NCI-H2029 treated with DMSO at 0.1 percent for 48 hours (cell line): ENCODE results near the gene SHISAL1.
"Not testable (repeated sequence)": the region's sequence is repeated elsewhere in the genome, so short reads cannot be mapped to it uniquely, and the experiment has no call there.

ENCODE experiments used
- DNase-seq: peaks from one replicate; lab custom pipeline; 2025; lab: John Stamatoyannopoulos, UW

SHISAL1 gene

DNA sequence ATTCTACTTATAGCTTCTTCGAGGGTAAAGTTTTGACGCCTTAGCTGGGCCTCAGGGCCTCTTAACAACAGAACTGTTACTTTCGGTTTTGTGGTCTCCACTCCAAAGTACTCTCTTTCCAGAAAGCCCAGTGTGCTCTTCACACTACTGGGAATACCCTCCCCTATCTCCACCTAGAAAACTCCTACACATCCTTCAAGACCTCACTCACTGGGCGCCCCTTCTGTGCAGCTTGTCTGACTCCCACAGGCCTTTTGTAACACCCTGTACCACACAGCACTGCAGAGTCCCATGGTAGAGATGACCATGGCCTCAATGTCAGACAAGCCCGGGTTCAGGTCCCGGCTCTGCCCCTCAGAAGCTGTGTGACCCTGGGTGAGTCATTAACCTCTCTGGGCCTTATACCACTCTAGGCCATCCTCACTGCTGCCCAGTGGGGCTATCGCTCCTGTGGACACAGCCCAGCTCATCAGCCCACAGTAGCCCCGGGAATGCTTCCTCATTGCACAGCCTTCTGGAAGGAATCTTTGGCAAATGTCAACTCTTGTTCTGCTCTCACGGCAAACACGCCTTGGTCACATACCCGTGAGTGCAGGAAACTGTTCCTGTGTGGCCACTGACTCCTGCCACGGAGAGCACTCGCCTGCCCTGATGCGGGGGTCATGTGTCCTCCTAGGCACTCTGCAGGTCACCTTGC is 51.4 kb downstream of the SHISAL1 start:
- no peak for DNase-seq

DNA sequence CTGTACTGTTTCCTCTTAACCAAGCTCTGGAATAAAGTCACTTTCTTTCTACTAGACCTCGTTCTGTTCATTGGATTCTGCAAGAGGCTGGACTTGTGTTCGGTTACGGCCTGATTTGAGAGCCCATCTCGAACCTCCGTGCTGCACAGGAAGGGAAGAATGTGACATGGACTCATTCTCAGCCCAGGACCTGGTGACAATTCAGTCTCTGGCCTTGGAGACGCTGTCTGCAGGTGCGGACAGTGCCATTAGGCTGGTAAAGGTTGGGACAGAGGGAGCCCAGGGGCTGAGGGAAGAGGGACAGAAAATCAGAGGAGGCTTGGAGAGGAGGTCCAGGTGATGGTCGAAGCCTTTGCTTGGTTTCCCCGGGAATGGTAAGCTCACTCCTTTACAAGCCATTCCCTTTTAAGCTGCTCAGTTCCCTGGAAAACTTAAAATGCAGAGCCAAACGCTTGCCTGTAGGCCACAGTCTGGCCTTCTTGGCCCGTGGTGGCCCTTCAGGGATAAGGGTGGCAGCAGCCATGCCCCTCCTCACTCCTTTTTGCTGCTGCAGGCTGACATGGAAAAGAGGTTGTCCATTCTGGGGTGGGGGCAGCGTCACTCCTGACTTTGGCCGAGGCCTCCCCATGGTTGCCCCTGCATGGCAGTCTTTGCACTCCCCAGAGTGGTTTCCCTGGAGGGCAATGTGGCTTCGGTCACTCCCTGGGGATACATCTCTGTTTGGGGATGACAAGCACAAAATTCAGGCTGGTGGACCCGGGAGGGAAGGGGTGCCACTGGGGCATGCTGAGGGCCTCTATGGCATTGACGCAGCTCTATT is 52.3 kb downstream of the SHISAL1 start:
- DNase-seq: no peak

DNA sequence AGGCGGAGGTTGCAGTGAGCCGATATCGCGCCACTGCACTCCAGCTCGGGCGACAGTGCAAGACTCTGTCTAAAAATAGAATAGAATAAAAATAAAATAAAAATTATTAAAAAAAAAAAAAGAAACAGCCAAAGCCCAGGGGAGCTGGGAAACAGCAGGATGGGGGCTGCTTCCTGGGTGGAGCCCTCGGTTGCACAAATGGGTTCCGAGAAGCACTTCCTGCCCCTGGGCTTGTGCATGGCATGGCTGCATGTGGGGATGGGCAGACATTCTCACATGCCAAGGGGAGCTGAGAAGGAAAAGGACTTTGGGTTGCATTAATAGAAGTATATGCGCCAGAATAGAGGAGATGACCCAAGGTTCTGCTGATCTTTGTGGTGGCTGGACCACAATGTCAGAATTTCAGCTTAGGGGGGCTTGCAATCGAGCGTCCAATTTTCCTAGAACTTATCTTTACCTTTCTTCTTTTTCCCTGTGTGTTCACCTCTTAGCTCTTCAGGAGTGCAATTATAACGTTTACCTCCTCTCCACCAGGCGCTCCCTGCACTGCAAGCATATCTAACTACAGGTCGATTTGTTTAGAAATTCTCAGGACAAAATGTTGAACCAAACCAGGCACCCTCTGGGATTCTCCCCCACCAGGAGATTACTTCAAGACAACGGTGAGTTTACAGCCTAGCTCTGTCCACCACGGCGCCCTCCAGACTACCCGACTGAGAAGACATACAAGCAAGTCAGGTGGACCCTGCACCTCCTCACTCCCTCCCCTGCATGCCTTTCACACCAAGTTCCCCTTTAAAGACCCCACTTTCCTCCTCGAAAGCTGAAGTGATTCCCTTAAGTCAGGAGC is 53.2 kb downstream of the SHISAL1 start:
- DNase-seq: no peak

DNA sequence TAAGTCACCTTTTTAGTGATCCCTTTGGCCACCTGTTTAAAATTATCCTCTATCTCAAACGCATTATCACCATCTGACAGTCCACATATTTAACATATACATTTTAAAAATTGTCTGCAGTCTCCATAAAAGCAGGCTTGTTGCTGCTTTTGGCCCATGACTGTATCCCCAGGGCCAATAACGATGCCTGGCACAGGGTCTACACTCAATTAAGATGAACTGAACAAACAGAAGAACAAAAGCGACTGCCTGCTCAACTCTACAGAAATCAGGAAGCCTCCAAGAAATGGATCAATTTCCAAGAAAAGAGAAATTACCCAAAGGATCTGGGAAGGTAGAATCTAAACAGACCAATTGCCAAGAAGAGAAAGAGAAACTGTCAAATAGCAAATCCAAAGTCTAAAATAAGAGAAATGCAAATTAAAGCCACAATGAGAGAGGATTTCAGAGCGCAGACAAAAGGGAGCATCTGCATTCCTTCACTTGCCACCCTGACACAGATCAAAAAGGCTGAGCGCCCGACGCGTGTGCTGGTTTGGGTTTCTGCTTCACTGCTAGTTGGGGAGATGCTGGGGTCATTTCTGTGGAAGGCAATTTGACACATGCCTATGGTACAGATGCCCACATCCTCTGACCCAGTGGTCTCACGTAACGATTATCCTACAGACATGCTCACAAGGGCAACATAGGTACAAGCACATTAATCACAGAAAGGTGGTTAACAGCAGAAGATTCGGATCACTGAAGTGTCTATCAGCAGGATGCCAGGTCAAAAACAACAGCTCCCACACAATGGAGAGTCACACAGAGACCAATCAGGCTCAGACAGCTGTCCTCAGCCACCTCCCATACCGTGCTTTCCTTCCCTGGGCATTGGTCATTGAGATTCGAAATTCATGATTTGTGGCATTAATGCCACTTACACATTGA is 55.9 kb downstream of the SHISAL1 start:
- no peak for DNase-seq

DNA sequence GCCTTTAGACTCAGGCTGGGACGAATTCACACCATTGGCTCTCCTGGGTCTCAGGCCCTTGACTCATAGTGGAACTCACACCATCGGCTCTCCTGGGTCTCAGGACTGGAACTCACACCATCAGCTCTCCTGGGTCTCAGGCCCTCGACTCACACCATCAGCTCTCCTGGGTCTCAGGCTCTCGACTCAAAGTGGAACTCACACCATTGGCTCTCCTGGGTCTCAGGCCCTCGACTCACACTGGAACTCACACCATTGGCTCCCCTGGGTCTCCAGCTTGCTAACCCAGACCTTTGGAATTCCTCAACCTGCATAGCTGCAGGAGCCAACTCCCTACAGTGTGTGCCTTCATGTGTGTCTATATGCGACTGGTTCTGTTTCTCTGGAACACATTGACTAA is 56.7 kb downstream of the SHISAL1 start:
- DNase-seq: no peak

DNA sequence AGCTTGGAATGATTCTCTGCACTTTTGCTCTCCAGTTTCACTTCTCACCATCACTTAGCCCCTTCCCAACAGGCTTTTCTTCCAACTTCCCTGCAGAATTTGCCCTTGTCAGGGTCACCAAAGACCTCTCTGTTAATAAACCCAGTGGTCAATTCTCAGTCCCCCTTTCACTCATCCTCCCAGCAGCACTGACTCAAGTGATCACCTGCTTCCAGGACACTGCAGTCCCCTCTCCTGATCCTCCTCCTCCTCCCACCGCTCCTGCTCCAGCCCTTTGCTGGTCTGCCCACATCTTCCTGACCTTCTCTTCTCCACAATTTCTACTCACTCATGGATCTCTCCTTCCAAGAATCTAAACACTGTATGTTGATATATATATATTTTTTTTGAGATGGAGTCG is 57.9 kb downstream of the SHISAL1 start:
- DNase-seq: no peak

DNA sequence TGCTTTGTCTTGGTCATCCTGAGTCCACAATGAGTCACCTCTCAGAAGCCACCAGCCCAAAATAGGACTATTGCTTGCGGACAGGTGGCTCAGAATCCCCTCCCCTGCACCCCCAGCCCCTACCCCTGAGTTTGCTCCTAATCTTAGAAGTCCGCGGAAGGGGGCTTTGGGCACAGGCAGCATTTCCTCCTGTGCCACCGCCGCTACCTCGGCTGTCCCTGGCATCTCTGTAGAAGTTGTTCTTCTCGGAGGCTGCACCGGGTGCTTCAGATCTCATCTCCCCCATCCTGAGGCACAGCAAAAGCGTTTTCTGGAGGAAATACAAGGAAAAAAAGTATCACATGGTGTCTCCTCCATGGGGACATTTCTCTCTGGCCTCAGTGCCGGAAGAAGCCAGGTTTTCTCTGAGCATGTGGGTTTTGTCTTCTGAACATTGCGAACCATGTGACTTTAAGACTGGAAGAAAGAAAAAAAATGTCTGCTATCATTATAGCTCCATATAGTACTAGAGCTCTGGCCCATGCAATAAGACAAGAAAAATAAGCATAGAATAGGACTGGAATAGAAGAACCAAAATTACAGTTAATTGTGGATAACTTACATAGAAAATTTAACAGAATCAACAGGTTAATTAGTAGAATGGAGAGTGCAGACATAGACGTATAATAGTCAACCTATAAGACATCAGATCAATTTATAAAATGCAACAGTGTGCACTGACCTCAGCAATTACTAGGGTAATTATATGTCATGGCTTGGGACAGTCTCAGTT is 63.2 kb downstream of the SHISAL1 start:
- DNase-seq: no peak

DNA sequence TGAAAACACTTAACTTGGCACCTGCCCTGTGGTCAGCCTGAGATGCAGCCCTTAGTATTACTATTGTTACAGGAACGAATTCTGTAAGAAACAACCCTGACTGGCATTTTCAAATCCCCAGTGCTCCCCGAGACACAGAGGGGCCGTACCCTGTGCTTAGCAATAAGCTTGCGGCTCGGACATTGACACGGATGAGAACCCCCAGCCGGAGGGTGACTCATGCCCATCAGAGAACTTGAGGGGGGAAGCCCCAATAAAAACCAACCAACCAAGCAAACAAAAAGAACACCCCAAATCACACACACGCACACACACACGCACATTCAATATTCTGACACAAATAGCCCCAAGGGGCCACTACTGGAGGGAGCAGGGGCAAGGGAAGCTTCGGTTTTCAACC is 63.8 kb downstream of the SHISAL1 start:
- DNase-seq: no peak

DNA sequence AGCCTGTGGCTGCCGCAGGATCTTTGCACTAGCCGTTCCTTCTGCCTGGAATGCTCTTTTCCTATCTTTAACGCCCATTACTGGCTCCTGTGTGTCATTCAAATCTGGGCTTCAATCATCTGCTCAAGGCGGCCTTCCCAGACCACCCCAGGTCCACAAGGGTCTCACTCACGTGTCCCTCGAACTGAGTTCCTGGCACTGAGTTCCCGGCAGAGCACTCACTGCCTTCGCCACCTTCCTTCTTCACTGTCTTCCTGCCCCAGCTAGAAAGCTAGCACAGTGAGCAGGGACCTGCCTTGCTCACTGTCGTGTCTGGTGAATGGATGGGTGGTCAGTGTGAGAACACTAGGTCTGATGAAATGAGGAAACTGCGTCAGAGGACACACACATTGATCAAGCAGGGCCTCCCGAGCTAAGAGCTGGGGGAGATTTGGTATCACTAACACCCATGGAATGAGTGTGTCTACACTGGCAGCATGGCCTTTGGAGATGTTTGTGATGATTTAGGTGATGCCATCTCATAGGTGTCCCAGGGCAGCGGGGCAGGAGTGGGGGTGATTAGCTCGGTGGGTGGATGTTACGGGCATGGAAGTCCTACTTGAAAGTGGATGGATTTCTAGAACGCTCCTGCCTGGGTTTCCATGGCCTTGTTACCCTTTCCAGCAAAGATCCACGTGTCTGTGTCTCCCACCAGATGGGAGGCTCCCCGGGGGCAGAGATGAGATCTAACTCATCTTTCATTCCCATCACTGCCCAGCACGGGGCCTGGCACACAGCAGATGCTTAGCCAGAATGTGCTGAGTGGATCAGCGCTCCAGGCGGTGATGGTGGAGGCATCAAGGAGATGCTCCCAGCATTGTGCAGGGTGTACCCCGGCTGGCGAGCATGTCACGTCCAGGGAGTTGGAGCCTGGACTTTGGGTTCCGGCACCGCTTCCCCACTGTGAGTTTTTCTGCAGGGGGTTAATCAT is 64.5 kb downstream of the SHISAL1 start:
- DNase-seq: no peak

DNA sequence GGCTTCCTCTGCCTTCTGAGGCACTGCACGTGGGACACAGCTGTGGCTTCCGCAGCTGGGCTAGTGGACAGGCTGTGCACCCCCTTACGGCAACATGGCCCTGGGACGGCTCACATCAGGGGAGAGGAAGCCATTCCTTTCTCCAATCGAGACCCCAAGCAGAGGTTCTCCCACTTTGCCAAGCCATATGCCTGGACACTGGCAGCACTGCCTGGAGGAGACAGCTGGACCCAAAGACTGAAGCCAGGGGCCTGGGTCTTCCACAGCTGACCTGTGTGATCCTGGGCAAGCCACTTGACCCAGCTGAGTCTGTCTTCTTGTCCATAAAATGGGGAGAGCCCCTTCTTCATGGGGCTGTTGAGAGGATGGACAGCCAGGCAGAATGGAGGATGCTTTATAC is 65.4 kb downstream of the SHISAL1 start:
- DNase-seq: no peak

DNA sequence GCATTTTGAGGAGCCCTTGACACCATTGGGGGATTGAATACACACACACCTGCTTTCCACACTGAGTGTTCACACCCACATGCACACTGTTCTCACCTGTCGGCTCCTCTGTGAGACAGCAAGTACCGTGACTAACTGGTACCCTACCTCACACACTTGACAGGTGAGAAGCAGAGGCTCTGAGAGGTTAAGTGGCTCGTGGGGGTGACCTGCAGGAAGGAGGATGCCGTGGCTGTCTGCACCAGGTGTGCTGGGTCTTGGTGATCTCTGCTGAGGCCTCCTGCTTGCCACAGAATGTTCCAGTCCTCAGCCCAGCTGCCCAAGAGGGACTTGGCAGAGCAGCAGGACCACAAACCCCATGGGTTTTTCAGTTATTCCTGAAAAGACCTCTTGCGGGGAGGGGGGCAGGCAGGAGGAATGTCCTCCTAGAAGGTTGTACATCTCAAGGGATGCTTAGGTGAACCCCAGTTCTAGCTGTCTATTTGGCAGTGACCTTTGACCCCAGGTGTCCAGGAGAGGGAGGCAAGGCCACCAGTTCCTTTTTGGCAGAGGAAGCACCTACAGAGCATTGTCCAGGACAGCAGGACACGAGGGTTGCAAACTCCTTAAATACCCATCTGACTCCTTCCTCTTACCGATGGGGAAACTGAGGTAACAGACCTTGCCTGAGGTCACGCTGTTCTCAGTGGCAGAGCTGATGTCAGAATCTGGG is 66.0 kb downstream of the SHISAL1 start:
- DNase-seq: no peak

DNA sequence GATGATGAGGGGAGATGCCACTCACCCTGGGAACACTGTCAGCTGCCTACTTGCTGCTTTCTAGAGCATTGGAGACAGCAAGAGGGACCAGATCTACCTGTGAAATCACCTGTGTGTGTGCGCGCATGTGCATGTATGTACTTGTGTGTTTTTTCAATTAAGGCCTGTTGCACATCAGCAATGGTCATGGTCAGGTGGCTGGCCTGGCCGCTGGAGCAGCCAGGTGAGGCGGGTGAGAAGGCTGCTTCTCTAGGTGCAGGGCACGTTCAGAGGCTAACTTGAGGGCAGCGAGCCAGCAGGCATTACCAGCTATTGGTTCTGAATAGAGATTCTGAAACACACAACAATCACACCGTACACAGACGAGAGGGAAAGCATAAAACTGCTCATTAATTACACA is 66.9 kb downstream of the SHISAL1 start:
- no peak for DNase-seq

DNA sequence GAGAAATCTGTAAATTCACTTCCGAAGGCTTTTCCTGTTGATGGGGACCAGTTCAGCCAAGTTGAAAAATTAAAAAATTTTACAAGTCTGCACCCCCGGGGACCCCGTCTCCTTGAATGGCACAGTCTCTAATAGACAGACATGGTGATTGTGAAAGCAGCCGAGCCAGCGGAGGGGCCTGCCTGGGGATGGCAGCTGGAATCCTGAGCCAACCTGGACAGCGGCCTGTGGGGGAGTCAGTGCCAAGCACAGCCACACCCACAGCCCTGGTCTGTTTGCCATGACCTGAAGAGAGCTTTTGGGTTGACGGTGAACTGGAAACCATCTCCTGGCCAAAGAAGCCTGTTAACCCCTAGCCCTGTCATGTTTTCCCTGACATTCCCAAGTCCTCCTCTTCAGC is 67.3 kb downstream of the SHISAL1 start:
- DNase-seq: no peak

DNA sequence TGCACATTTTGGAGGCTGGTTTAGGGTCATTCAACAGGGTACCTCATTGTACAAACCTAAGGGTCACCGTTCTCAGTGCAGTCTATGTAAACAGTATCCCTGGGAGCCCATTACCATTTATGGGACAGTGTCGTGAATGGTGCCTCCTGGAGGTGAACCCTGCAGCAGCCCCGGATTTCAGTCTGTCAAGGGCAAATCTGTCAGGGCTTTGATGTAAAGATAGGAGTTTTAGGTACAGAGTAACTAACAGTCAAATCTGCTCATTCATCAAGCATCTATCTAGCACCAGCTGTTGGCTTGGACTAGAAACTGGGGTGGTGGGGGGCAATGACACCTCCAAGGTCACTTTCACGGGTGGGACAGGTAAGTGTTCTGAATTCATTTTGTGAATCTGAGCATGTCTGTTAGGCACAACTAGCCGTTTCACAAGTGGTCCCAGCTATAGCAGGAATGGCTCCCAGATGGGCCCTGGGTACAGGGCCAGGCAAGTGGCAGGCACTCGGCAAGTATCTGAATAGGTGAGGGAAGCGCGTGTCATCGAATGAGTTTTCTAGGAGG is 68.4 kb downstream of the SHISAL1 start:
- DNase-seq: no peak

DNA sequence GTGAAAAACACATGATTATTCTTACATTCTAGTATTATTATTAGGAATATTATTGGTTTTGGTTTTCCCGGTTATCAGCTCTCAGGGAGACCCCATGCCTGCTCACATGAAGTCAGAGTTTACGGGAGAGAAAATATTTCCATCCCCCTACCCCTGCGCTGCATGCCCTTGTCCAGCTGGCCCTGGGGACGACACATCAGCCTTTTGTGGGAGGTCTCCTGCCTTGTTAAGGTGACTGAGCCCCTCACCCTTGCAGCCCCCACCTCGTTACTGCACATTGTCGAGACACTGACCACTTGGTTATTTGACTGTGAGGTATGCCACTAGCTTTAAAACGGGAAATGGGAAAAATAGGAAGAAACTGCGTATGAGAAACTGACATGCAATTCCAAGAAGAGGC is 69.0 kb downstream of the SHISAL1 start:
- no peak for DNase-seq

DNA sequence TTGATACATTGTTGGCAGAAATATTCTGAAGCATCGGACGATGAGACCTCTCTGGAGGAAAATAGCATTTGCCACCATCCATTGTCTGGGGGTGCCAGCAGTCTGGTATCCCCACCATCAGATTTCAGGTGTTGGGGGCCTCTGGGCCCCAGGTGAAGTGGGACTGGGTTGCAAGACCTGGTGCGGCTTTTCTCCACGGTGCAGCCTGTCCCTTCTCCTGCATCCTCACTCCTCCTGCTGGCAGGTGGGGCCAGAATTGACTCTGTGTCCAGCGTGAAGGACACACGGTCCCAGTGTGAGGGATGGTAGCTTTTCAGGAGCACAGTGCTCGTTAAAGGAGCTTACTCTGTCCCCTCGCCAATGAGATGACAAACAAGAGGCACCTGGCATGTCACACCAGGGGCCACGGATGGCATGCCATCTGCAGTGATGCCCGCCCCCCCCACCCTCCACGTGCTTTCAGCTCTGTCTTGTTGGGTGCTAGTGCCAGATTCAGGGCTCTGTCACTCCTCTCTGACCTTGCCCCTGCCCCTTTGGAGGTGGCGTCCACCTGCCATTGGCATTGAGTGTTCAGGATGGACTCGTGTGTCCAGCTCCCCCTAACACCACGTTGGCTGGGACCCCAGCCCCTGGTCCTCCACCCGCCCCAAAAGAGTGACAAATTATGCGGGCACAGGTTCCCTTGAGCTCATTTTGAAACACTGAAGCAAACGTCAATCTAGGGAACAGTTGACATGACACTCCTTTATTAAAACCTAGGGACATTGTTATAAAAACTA is 69.6 kb downstream of the SHISAL1 start:
- DNase-seq: no peak

DNA sequence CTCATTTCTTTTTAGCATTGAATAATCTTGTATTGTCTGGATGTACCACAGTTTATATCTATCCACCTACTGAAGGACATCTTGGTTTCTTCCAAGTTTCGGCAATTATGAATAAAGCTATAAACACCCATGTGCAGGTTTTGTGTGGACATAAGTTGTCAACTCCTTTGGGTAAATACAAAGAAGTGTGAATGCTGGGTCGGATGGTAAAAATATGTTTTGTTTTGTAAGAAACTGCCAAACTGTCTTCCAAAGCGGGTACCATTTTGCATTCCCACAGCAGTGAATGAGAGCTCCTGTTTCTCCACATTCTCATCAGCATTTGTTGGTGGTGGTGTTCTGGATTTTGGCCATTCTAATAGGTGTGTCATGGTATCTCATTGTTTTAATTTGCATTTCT is 71.6 kb downstream of the SHISAL1 start:
- not testable (repeated sequence) for DNase-seq

DNA sequence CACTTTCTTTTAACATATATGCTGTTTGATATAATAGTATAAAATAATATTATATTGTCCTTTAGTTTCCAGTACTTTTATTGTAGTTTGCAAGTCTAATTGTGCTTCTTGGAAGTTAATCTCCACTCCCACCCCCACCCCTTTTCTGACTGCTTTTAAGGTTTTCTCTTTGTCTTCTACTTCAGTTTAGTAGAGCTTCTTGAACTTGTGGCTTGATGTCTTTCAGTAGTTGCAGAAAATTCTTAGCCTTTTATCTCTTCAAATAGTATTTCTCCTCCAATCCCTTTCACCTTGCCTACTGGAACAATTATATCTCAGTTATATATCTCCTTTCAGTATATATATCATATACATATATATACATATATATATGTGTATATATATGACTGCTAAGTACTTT is 75.5 kb downstream of the SHISAL1 start:
- DNase-seq: no peak
